Measurements from ENCODE around the gene ACOX3.
A peak's percentile ranks its signal among the peaks of the same experiment; 100 is the strongest.
"Not testable (repeated sequence)": the region's sequence is repeated elsewhere in the genome, so short reads cannot be mapped to it uniquely, and the experiment has no call there.

Gene ACOX3

DNA sequence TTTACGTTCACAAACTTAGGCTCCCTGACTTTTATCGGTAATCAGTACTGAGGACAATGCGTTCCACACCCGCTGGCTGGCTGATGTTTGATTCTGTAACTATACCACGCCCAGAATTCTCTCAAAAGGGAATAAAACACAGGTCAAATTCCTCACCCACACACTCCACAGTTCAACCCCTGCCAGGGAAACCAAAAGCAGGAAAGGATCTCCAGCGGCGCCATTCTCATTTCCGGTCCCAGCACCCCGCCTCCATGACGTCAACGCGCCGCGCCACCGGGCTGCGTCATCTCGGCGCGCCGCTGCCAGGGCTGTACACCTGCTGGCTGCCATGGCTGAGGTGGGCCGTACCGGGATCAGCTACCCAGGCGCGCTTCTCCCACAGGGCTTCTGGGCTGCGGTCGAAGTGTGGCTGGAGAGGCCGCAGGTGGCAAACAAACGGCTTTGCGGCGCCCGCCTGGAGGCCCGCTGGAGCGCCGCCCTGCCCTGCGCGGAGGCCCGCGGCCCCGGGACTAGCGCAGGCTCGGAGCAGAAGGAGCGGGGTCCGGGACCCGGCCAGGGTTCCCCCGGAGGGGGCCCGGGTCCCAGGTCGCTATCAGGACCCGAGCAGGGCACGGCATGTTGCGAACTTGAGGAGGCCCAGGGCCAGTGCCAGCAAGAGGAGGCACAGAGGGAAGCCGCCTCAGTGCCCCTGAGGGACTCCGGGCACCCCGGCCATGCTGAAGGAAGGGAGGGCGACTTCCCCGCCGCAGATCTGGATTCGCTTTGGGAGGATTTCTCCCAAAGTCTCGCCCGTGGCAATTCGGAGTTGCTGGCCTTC lies at the start of gene ACOX3, which contains the start of gene TRMT44:
Gene ACOX3 (minus strand): TSS at position 232 of the 820 bp plus-strand sequence. CDS start 24,202 bp downstream, outside the sequence.
Gene TRMT44 (plus strand): TSS at position 286 of the 820 bp plus-strand sequence. CDS start 46 bp downstream, at position 332.
- peak; percentile 88 for DNase-seq (ENCODE audit: low read depth)

DNA sequence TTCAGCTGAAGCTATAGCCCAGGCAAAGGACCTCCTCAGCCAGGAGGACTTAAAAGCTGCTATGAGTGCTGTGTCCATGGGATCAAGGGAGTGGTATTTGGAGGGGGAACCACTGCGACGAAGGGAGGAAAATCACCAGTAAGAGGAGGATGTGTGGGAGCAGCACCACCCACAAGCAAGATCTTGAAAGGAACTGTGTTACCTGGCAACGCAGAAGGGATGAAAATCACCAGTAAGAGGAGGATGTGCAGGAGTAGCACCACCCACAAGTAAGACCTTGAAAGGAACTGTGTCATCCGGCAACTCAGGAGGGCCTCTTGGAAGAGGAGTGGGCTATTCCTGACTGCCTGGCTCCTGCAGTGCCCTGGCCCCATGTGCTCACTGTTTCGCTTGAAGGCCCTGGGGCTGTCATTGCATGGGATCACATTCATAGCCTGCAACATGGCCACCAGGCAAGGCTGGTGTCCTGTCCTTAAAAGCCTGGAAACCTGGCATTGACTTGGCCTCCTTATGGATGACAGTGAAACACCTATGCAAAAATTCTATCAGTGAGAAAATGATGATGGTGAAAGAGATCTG lies 48.4 kb upstream of the ACOX3 start:
- DNase-seq (ENCODE audit: low read depth) = no peak

DNA sequence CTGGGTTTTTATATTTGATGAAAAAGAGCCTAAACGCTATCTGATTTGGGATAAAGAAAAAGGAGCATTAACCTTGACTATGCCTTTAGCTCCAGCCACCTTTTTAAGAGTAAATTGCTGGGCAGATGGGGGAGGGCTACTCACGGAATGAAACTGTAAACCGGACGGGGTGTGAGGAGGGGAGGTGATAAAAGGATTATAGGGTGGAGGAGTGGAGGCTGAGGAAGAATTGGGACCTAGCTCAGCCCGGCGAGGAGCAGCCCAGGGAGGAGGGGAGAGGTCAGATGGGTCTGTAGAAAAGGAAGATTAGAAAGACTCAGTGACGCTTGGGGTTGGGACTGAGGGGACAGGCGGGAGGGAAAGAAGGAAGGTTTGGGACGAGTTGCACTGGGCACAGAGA lies 46.1 kb upstream of the ACOX3 start:
- DNase-seq (ENCODE audit: low read depth) = not testable (repeated sequence)

DNA sequence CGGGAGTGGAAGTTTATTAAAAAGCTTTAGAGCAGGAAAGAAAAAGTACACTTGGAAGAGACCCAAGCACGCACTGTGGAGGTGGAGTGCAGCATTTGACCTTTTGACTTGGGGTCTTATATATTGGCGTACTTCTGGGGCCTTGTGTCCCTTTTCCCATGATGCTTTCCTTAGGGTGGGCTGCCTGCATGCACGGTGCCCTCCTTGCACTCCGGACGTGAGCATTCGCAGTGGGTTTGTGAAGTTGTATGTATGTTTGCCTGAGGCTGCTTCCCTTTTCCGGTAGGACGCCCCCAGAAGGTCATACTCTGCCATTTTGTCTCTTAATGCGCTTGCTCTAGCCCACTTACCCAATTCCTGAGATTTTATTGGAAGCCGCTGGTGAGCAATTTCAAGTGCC lies 39.7 kb upstream of the ACOX3 start:
- DNase-seq (ENCODE audit: low read depth) = no peak

DNA sequence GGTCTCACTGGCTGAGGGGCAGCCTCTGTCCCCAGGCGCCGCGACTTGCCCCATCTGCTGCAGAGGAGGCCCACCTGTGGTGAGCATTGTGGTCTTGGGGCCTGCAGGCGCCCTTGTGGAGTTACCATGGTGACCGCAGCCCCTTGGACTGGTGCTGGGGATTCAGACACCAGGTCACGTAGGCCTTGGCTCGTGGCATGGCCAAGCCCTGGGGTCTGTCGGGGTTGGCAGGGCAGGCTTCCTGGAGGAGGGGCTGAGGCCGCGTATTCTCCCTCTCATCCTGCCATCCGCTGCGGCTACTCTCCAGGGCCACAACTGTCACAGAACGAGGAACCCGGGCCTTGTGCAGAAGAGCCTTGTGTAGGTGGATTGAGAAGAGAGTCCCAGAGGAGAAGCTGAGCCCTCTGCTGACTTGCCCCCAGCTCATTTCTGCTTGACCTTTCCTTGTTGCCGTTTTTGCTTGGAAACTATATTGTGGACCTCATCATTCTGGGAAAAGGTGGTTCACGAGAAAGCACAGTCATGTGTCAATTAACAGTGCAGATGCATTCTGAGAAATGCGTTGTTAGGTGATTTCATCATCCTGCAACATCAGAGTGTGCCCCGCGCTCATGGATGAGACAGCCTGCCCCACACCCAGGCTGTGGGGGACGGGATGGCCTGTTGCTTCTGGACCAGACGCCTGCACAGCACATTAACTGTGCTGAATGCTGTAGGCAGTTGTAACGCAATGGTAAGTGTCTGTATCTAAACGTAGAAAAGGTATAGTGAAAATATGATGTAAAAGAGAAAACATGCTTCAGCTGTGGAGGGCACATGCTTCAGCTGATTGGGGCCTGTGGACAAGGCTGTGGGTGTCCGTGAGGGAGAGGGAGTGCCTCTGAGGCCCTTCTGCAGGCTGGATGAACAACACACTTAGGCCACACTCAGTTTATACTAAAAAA lies 38.5 kb upstream of the ACOX3 start:
- peak; percentile 41 for DNase-seq (ENCODE audit: low read depth)

DNA sequence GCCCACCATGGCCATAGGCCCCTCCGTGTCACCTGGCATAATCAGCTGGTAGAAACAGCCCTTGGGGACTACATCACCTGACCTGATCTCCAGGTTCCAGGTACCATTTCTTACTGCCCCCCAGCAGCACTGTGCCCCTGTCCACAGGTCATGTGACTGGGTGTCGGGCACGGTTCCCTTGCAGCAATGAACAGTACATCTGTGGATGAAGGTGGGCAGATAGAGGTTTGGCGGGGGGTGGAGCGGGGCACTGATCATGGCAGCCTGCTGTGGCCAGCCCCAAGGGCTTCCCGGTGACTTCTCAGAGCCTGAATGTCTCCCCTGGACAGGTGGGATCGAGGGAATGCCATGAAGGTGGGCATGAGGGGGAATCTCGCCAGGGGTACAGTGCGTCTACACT lies 37.8 kb upstream of the ACOX3 start:
- no peak for DNase-seq (ENCODE audit: low read depth)

DNA sequence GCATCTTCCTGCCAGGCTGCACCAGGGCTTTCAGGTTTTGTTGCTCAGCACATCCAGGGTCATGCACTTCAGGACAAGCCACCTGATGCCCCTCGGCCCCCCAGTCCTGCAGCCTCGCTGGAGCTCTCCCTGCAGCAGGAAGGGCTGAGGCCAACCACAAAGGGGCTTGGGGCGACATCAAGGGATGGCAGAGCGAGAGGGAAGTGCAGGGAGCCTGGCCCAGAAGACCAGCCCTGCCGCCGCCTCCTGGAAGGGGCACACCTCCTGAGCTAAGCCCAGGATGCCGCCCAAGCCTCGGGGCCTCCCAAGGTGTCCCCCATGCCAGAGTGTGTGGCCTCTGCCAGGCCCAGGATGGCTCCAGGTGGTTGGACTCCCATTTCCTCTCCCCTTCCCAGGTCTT lies 37.2 kb upstream of the ACOX3 start:
- DNase-seq (ENCODE audit: low read depth) = no peak

DNA sequence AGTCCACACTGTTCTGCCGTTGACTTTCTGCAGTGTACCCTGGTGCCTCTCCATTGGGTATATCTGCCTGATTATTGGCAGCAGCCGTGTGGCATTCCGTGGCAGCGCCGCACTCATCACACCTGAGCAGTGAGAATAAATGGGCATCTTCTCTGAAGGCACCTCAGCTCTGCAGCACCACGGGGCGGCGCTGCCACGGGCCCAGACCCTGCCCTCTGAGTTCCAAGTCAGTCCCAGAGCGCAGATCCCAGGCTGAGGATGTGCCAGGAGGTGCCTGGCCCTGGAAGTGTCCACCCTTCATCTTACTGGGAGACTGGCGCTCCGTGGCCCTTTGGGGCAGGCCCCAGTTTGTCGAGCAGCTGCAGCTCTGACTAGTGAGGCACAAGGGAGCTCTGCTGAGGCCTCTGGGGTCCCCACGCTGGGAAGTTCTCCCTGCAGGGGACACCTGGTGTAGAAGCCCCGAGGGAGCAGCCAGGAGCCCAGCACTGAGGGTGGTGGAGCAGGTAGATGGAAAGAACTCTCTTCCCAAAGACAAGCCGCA lies 36.6 kb upstream of the ACOX3 start:
- no peak for DNase-seq (ENCODE audit: low read depth)

DNA sequence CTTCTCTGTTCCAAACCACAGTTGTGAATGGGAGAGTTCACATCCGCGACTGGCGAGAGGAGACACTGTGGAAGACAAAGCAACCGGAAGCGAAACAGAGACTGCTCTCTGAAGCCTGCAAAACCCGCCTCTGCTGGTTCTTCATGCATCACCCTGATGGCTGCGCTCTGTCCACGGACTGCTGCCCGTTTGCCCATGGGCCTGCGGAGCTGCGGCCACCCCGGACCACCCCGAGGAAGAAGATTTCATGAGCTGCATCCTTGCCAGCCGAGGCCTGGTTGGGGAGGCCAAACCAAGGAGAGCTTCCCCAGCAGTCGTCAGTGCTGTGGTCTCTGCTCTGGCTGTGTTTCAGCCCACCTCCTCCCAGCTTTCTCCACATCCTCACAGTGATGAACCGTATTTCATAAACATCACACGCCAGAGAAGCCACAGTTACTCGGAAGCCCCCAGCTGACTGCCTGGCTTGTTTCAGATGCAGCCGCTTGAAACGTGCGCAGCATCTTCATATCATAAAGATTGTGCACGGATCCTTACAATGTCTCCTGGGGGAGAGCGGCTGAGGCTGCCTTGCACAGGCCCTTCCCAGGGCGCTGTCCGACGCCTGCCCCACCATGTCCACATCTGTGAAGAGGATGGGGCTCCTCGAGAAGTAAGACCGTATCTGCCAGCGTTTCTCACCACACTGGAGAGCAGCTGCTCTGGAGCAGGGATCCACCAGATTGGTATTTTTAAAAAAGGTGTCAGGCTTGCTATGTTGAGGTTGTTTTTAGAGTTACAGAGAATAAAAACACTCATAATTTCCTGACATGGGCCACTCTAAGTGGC lies 35.4 kb upstream of the ACOX3 start:
- no peak for DNase-seq (ENCODE audit: low read depth)

DNA sequence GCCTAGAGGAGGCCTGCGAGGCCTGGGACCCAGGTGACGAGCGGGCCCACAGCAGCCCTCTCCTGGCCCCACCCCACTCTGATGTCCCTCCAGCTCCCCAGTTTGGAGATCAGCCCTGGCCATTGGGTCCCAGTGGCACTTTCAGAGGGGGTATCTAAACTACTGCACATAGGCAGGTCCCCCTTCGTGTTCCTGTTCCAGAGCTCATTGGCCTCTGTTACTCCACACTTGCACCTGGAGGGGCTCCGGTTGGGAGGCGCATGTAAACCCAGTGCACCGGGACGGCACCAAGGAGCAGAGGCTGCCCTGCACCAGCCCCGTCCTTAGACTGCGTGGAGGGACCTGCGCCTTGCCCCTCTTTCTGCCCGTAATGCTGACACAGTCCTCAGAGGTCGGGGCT lies 34.3 kb upstream of the ACOX3 start:
- DNase-seq (ENCODE audit: low read depth) = no peak

DNA sequence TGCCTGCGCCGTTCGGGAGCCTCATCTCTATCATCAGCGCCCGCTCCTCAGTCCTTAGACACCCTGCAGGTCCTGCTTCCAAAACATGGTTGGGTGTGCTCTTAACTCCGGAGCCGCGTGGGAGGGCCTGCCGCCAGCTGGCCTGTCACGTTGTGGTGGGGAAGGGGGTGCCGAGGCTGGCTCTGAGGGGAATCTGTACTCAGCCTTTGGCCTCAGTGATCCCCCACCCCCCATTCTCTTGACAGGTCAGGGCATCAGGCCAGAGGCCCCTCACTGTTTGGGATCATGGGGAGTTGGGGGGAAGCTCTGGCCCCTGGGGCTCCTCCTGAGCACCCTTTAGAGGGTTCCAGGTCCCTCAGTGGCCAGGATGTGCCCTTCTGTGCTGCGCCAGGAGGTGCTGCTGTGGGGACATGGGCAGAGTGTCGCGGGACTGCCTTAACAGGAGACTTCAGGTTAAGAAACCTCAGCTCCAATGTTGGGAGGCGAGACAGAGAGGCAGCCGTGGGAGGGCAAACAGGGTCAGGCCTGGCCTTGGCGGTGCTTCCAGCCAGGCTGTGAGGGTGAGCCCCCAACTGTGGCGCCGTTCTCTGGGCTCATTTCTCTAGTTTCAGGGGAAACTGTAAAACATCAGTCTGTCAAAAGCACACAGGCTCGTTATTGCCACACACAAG lies 33.5 kb upstream of the ACOX3 start:
- no peak for DNase-seq (ENCODE audit: low read depth)

DNA sequence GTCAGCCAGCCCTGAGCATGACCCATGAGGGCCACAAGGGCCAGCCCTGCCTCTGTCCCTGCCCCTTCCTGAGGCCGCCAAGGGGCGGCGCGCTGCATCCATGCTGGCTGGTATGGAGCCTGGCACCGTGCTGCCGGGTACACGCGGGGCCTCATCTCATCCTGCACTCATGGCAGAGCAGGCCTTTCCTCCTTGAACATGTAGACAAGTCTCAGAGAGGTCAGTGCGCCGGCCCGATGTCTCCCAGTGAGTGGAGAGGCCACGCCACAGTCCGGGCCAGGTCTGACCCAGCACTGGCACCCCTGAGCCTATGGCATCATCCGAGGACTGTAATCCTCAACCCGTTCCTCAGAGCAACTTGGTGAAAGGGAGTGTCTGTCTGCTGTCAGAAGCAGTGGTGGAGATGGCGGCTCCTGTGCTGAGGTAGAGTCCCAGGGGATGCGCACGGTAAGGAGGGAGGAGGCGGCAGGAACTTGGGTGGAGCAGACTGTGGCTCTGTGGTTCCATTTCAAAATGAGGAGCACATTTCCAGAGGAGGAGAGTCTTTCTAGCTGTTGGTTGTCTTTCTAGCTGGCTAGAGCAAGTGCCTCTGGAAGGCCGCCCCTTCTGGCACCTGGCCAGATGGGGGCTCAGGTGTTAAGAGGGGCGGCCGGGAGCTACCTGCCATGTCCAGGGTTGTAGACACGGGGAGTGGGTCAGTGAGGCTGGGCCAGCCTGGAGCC lies 32.8 kb upstream of the ACOX3 start:
- no peak for DNase-seq (ENCODE audit: low read depth)

DNA sequence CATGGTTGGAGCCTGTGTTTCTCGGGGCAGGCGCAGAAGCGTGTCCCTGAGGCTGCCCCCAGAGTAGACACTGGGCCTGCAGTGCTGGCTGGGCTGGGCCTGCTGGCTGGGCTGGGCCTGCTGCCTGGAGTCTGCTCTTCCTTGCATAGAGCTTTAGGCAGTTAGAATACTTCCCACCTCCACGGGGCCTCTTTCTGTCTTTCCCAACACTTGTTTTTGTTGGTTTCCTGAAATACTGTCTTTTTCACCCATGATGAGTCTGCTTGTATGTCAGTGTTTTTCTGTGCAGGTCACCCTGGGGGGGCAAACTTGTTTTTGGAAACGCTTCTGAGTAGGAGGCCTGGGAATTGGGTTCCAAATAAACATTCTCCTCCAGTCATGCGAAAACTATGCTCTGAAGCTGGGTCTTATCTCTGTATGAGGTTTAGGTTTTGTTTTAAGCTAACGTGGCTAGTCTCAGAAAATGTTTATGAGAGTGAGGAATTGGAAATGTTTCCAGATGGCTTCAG lies 32.2 kb upstream of the ACOX3 start:
- peak; percentile 99 for DNase-seq (ENCODE audit: low read depth)

DNA sequence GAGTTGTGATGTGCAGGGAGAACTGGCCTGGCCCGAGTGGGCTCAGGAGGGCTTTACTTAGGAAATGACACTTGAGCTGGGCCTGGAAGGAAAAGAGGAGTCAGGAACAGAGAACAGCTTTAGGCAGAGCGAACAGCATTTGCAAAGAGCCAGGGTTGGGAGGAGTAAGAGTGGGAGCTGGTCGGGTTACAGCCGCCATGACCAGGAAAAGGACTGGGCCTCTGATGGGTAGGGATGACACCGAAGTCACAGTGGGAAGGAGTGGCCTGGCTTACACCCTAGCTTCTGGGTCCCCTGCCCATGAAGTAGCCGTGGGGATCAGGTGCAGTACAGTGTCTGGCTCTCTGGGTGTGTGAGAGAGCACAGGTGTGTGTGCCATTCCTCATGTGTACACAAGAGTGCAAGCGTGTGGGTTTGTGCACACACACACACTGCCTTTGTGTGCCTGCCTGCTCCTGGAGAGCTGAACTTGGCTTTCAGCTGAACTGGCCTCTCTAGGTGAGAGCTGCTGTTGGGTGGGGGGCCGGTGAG lies 31.7 kb upstream of the ACOX3 start:
- DNase-seq (ENCODE audit: low read depth) = peak; percentile 23

DNA sequence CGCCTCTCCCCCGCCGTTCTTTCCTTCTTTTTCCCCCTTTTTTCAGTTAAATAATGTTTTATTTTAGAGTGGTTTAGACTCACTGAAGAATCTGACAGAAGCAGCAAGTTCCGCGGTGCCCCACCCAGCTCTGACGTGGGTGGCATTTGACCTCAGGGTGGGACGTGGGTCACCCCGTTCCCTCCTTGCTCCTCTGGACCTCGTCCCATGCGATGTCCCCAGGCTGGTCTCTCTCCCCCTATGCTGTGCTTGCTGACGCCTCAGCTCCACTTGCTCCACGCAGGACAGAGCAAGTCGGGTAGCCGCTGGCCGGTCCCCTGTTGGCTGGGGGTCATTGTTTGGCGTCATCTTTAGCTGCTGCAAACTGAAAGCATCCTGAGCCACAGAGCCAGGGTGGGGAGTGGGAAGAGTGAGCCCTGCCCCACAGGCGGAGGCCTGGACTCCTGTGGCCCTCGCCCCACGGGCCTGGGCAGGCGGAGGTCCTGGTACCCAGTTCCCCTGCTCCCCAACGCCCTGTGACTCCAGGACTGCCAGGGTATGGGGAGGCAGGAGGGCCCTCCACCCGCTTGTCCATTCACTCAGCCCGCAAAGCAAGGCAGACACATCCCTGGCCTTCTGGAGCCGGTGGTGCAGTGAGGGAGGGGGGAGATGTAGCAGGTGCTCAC lies 30.8 kb upstream of the ACOX3 start:
- DNase-seq (ENCODE audit: low read depth) = no peak

DNA sequence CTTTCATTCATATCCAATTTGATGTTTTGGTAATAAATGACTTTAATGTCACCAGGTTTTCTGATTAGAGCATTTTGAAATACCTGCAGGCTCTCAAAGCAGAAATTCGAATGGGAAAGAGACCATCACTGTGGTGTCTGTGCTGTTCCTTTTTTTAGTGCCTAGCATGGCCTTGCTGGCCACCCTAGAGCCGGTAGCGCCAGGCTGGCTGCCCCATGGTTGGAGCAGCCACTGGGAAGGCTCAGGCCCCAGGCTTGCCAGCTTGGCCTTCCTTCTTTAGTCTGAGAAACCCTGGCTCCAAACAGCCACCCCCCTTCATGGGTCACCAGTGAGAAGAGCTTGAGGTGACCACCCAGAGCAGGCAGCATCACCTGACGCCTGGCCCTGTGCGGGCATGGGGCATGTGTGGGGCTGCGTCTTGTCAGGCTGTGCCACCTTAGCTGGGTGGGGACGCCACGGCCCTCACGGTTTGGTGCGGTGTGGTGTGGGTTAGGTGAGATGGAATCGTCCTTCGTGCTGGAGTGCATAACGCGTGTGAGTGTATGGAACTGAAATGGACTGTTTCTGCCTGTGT lies 30.0 kb upstream of the ACOX3 start:
- no peak for DNase-seq (ENCODE audit: low read depth)

DNA sequence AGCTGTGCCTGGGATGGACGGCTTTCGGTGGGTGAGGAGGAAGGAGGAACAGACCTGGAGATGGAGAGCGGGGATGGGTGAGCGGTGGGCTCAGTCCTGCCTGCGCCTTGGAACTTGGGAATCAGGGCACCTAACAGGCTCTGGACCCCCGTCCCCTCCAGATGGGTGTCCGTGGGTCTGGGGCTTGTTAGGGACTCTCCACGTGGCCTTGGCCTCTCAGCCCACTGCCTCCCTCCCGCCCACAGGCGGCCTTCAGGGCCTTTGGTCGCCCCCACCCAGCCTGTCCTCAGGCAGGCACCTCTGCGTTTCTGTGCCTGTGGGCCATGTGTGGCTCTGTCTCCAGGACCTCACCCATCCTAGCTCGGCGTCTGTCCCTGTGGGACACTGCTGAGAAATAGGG lies 29.0 kb upstream of the ACOX3 start:
- DNase-seq (ENCODE audit: low read depth) = no peak

DNA sequence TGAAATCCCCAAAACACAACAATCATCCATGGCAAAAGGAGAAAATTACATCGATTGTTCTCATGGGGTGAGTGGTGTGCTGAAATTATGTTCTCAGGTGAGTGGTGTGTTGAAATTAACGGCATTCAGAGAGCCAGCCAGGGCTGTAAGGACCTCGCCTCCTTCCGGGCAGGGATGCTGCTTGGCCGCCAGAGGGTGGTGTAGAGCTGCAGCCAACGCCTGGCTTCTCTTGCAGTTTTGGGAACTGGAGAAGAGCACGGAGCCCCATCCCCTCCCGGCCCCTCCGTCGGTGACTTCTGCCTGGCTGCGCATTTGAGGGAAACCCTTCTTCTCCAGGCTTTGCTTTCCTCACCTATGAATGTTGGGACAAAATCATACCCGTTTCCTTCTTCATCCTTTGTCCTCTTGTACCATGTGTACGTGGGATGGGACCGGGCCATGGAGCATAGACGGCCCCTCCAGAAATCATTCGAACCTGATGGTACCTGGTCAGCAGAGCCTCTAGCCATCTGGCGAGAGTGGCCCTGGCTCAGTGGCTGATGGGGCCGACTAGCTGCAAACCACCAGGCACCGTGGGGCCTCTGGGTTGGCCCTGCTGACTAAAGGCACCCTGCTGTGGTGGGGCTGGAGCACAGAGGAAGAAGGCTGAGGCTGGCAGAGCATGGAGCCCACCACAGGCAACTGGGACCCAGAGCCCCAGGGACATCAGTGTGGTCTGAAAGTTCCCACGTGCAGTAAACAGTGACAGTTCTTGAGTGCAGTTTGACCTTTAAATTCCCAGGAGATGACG lies 28.4 kb upstream of the ACOX3 start:
- DNase-seq (ENCODE audit: low read depth) = peak; percentile 68
